ENCODE data around the gene DYNC1LI2.

DYNC1LI2 gene

GRCh38 chr16:66706506-66706880 is 44.9 kb downstream of the DYNC1LI2 start:
- Histone ChIP-seq H4K20me1 (ENCODE audit: control insufficient read depth, insufficient read depth, low read depth, low read length) (no peaks in the 10 kb centered on the region), H3F3A (ENCODE audit: control insufficient read depth, insufficient read depth) (no peaks in the 10 kb centered on the region), H3K27ac (ENCODE audit: low read depth, low read length) (no peak overlapping the region), H3K27me3 (ENCODE audit: control insufficient read depth, low read length) (peaks cover 4% of the 10 kb centered on the region; the same call in 1 of the 2 replicates), H3K4me2 (ENCODE audit: low read length) (no peak overlapping the region), H3K9me3 (ENCODE audit: control insufficient read depth, insufficient read depth, low read length) (no peaks in the 10 kb centered on the region), H3K9me2 (replicated peaks; ENCODE audit: control insufficient read depth, low read length) (no peaks in the 10 kb centered on the region), H3K36me3 (ENCODE audit: control insufficient read depth, low read length) (no peaks in the 10 kb centered on the region), H3K4me1 (ENCODE audit: control insufficient read depth, low read length) (no peaks in the 10 kb centered on the region), H3K4me3 (ENCODE audit: low read length) (no peak overlapping the region), H3K79me2 (ENCODE audit: control insufficient read depth, low read length) (no peaks in the 10 kb centered on the region)
- TF ChIP-seq CTCF (IDR thresholded peaks at IDR 0.05; ENCODE audit: low read depth, low read length, poor library complexity, severe bottlenecking): no peak
- no peak for TF ChIP-seq EZH2phosphoT487 (IDR thresholded peaks at IDR 0.05; ENCODE audit: borderline replicate concordance, low read length)

GRCh38 chr16:66705790-66706505 is 45.5 kb downstream of the DYNC1LI2 start:
- Histone ChIP-seq H3K4me1 (ENCODE audit: control insufficient read depth, low read length) (peaks cover 3% of the 10 kb centered on the region), H3K4me3 (ENCODE audit: low read length) (no peak overlapping the region), H3K36me3 (ENCODE audit: control insufficient read depth, low read length) (no peaks in the 10 kb centered on the region), H3K27ac (ENCODE audit: low read depth, low read length) (no peak overlapping the region), H4K20me1 (ENCODE audit: control insufficient read depth, insufficient read depth, low read depth, low read length) (no peaks in the 10 kb centered on the region), H3F3A (ENCODE audit: control insufficient read depth, insufficient read depth) (no peaks in the 10 kb centered on the region), H3K4me2 (ENCODE audit: low read length) (no peak overlapping the region), H3K9me2 (replicated peaks; ENCODE audit: control insufficient read depth, low read length) (no peaks in the 10 kb centered on the region), H3K9me3 (ENCODE audit: control insufficient read depth, insufficient read depth, low read length) (no peaks in the 10 kb centered on the region), H3K79me2 (ENCODE audit: control insufficient read depth, low read length) (no peaks in the 10 kb centered on the region), H3K27me3 (ENCODE audit: control insufficient read depth, low read length) (peaks cover 4% of the 10 kb centered on the region; the same call in 1 of the 2 replicates)
- TF ChIP-seq EZH2phosphoT487 (IDR thresholded peaks at IDR 0.05; ENCODE audit: borderline replicate concordance, low read length) (no peak), CTCF (IDR thresholded peaks at IDR 0.05; ENCODE audit: low read depth, low read length, poor library complexity, severe bottlenecking) (no peak)

GRCh38 chr16:66703406-66704215 is 47.8 kb downstream of the DYNC1LI2 start:
- Histone ChIP-seq H3K79me2 (ENCODE audit: control insufficient read depth, low read length) (no peaks in the 10 kb centered on the region), H3K36me3 (ENCODE audit: control insufficient read depth, low read length) (no peaks in the 10 kb centered on the region), H3K4me1 (ENCODE audit: control insufficient read depth, low read length) (peaks cover 11% of the 10 kb centered on the region), H3F3A (ENCODE audit: control insufficient read depth, insufficient read depth) (no peaks in the 10 kb centered on the region), H3K27me3 (ENCODE audit: control insufficient read depth, low read length) (peaks cover 4% of the 10 kb centered on the region; the same call in 1 of the 2 replicates), H3K27ac (ENCODE audit: low read depth, low read length) (no peak overlapping the region), H3K9me3 (ENCODE audit: control insufficient read depth, insufficient read depth, low read length) (no peaks in the 10 kb centered on the region), H3K4me3 (ENCODE audit: low read length) (no peak overlapping the region), H4K20me1 (ENCODE audit: control insufficient read depth, insufficient read depth, low read depth, low read length) (no peaks in the 10 kb centered on the region), H3K9me2 (replicated peaks; ENCODE audit: control insufficient read depth, low read length) (no peaks in the 10 kb centered on the region), H3K4me2 (ENCODE audit: low read length) (no peak overlapping the region)
- TF ChIP-seq CTCF (IDR thresholded peaks at IDR 0.05; ENCODE audit: low read depth, low read length, poor library complexity, severe bottlenecking) (no peak), EZH2phosphoT487 (IDR thresholded peaks at IDR 0.05; ENCODE audit: borderline replicate concordance, low read length) (no peak)
